ENCODE data around the gene UQCRQ.

DNA sequence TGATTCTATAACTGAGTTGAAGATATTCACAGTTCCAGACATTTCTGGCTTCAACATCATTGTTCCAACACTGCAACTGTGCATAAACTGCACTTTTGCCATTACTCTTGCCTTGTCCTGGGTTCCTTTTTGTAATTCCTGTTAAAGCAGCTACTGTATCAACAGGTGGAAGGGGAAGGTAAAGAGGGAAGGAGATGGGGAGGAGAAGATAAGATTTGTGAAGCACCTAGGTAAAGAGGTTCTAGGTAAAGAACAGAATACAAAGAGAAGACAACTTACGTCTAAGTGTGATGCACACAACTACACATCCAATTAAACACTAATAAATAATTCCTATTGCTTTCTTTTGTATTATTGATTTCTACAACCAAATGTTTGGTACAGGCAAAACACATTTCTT lies 43.3 kb downstream of the UQCRQ start:
- TF ChIP-seq EZH2 (IDR thresholded peaks at IDR 0.05; ENCODE audit: borderline replicate concordance, insufficient read depth, low read depth, low read length, poor library complexity, severe bottlenecking): no peak
- TF ChIP-seq, protein P1, sequence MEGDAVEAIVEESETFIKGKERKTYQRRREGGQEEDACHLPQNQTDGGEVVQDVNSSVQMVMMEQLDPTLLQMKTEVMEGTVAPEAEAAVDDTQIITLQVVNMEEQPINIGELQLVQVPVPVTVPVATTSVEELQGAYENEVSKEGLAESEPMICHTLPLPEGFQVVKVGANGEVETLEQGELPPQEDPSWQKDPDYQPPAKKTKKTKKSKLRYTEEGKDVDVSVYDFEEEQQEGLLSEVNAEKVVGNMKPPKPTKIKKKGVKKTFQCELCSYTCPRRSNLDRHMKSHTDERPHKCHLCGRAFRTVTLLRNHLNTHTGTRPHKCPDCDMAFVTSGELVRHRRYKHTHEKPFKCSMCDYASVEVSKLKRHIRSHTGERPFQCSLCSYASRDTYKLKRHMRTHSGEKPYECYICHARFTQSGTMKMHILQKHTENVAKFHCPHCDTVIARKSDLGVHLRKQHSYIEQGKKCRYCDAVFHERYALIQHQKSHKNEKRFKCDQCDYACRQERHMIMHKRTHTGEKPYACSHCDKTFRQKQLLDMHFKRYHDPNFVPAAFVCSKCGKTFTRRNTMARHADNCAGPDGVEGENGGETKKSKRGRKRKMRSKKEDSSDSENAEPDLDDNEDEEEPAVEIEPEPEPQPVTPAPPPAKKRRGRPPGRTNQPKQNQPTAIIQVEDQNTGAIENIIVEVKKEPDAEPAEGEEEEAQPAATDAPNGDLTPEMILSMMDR (IDR thresholded peaks at IDR 0.05): no peak
